GF-D8 (cell line): Measurements from ENCODE around the gene CTSC.

Experiments used
- DNase-seq: peaks from one replicate; lab custom pipeline; 2025; lab: John Stamatoyannopoulos, UW

CTSC gene

DNA sequence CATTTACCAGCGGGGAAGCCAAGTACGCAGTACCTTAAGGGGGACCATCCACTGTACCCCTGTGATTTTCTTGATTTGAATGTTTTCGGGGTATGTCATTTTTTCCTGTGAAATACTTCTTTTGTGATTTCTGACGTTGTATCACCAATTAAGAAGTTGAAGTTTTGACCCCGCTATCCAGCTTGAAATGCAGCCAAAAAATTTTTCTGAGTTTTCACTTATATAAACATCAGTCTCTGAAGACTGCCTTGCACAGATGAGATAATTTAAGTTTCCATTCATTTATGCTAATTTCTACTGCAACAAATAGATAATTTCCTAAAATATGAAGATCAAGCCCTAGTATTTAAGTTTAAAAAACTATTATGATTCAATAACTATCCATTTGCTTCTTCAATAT, 20.0 kb downstream of the CTSC start:
- no peak for DNase-seq

DNA sequence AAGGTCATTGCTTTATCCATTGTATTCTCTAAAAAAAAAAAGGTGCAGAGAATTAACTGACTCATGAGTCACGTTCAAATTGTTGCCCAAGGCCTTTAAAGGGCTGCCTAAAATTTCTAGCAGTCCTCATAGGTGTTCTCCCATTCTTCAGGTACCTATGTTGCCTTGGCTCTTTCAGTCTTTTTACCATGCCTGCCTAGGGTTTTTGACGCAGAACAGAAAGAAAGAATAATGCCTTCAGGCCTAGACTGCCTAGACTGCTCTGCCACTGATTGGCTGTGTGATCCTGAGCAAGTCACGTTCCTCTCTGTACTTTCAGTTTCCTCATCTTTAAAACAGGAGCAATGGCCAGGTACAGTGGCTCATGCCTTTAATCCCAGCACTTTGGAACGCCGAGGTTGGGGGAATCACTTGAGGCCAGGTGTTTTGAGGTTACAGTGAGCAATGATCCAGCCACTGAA, 21.5 kb downstream of the CTSC start:
- no peak for DNase-seq

DNA sequence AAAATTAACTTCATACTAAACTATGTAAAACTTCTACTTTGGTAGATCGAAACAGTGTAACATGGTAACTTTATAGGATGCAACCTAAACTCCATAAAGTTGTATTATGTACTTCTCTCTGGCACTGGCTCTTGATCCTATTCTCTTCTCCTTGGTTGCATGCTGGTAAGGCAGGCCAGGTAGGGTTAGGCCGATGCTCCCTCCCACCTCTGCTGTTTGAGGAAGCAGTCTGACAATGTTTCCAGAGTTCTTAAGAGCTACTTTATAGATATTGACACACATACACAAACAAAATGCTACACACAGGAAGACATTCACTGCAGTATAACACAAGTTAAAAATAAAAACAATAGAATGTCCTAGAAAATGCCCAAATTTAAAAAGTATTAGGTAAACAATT, 22.5 kb downstream of the CTSC start:
- no peak for DNase-seq

DNA sequence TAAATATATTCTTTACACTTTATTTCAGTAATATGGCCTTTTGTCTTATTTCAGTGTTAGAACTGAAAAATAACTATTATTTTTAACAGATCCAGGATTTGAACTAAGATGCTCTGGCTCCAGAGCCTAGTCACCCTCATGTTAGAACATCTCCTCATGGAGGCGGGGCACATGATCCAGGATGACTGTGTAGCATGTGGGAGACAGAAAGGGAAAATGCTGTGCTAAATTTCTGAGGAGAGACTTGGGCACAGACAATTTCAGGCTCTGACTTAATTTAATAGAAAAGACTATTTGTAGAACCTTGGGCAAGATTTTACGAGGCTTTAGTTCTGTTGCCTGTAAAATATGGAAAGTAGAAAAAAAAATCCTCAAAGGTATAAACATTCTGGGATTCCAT, 24.1 kb downstream of the CTSC start:
- no peak for DNase-seq

DNA sequence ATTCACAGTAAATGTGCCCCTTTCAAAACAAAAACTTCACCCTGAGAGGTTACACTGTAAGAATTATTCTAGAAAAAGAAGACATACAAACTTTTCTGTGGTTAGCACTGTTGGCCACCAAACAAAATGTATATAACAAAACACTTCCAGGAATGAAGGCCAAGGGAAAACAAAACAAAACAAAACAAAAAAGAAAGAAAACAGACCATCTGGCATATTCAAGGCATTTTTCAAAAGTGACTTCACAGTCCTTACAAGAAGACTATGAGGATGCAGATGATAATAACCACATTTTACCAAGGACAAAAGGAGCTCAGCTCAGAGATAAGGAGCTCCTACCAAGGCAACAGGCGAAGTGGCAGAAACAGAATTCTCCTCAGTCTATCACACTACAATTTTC, 24.9 kb downstream of the CTSC start:
- DNase-seq = no peak

DNA sequence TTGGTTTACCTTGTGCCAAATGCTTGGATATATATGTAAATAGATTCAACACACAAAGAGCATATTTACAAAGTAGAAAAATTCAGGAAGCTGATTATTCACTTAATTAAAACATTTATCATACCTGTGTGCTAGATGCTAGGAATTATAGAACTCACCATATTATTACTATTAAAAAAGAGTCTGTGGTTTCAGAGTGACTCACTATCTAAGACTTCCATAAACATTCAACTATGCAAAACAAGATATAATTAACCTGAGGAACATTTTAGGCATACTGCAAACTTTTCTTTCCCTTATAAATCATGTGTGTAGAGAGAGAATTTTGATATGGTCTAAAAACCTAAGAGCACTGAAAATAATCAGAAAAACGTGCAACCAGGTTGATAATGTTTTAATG, 27.3 kb downstream of the CTSC start:
- no peak for DNase-seq

DNA sequence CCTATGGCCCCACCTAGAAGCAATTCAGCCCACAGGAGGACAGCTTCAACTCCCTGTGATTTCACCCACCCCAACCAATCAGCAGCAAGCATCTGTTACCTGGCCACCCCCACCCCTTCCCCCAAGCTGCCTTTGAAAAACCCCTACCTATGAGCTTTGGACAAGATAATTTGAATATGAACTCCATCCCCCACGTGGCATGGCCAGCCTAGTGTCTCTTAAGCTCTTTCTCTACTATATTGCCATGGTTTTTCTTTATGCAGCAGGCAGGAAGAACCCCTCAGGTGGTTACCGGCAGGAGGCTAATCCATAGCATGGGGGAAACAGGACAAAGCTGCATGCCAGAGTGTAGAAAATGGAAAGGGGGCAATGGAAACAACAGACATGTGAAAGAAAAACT, 29.0 kb downstream of the CTSC start:
- DNase-seq = no peak

DNA sequence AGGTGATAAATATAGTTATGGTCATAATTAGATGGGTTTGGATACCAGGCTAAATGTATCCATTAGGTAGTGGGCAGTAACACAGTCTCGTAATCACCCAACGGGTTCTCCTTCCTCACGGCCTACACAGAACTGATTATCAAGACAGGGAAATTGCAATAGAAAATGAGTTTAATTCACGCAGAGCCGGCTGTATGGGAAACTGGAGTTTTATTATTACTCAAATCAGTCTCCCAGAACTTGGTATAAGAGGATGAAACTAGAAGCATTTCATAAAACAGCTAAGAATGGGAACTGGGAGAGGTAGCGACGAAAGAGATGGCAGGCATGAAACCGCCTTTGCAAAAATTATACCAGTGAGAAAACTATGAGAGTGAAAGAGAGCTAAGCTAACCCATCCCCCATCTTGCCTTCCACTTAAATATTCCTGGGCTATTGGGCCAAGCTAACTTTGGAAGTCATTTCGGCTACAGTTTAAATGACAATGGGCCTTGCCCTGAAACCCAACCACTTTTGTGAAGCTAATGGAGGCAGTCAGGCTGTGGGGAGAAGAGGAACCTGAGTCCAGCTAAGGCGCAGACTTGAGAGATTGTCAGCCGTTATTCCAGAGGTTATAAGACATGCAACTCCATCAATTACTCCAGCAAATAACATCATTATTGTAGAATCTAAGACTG, 29.6 kb downstream of the CTSC start:
- DNase-seq = no peak

DNA sequence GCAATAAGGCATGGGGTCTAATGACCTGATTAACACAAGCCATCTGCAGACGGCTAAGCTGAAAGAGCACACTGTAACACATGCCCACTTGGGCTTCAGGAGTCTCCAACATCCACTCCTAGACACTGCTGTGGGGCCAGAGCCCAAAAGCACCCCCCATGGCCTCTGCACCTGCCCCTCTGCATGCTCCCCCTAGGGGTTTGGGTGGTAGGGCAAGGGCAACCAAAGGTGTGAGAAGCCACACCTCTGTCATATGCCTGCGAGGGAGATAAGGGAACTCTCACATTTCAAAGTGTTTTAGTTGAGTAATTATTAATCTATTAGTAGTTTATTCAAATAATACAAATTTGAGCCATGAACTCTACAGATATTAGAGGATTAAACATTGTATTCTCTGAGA, 30.8 kb downstream of the CTSC start:
- DNase-seq = no peak

DNA sequence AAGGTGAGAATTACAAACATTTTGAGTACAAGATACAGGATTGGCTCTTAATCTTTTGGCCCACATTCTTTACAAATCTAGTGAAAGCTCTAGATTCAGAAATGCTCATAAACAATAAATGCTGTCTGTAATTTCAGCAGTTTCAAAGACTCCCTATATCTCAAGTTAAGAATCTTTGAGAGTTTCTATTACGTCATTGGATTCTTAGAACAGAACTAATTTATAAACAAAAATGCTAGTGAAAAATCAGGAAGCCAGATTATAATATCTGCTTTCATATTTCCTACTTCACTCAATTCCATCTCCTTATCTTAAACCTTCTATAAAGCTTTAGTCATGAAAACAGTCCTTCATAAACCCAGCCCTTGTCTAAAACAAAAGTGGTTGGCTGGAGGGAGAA, 32.1 kb downstream of the CTSC start:
- DNase-seq = no peak

DNA sequence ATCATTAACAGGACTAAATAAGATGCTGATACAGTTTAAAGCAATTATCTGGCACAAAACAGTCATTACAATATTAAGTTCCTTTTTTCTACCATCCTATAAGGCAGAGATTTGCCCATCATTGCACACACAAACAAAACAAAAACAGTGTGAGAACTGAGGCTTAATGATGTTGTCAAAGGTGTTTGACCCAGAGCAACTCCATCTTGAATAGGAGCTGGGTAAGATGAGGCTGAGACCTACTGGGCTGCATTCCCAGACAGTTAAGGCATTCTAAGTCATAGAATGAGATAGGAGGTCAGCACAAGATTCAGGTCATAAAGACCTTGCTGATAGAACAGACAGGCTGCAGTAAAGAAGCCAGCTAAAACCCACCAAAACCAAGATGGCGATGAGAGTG, 33.2 kb downstream of the CTSC start:
- DNase-seq = no peak

DNA sequence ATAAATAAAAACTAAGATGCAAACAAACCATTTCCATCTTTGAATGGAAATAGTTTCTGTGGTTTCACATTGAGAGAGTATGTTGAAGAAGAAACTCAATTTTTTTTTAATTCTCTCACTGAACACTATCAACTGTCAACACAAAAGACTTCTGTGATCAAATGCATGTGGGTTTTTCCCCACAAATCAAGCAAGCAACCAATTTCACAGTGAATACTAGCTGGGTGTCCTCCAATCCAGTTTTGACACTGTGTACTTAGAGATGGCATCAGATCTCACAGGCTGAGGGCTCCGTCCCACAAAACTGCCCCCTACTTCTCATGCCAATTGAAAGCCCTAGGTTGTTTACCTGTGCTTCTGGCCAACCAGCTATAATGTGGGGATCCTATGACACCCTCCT, 34.5 kb downstream of the CTSC start:
- DNase-seq = no peak

DNA sequence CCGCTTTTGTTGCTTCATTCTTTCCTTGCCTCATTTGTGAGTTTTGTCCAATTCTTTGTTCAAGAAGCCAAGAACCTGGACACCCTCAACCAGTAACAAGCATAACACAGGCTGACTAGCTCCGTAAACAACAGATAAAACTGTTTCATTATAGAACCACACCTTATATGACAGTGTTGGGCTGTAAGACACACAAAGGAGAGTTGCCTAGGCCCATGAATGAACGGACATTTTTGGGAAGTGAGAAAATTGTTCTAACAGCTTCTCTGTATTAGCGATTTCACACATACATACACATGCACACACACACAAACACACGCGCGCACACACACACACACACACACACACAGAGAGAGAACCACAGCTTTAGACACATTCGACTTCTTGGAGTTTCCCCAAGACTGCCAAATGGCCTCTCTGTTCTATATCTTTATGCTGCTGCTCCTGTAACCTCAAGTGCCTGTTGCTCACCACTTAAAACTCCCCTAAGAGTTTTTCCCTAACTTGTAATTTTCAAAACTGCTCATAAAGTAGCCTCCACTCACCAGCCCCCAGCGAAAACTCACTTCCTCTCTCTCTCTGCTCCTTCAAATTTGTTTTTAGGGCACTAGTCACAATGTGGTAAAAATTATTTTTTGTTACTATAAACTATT, 35.9 kb downstream of the CTSC start:
- DNase-seq = no peak

DNA sequence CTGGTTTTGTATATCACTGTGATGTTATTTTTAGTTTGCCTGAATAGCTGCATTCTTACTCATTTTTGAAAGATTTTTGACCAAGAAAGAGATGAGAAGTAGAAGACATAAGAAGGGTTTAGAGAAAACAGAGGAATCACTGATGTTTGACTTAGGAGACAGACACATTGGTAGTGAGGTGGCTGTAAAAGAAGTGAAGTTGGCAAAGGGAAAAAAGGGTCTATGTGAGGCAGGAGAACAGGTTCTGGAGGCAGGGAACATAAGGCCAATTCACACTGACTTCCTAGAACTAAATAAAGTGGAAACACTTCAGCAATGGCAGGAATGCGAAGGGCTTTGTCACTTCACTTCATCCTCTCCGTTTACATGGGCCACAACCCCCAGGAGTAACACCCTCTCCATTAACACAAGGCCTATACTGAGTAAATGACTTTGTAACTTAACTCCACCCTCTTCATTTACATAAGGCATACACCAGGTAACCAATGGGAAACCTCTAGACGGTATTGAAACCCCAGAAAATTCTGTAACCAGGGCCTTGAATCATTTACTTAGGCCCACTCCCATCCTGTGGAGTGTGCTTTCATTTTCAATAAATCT, 36.5 kb downstream of the CTSC start:
- no peak for DNase-seq

DNA sequence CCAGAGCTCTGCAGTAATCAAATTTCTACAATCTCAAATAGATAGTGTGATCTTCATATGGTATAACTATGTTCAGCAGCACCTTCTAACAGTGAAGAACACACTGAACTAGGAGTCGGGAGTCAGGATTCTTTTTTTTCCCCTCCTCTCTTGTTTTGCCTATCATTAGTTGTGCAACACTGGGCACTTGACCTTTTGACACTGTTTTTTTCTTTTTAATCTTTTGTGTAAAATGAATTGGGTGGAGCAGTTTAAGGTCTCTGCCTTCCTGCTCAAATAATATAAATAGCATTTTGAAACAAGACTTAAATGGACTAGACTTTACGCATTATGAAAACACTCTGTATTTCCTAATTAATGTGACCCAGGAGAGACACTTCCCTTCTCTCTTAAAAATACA, 39.7 kb downstream of the CTSC start:
- DNase-seq = no peak

DNA sequence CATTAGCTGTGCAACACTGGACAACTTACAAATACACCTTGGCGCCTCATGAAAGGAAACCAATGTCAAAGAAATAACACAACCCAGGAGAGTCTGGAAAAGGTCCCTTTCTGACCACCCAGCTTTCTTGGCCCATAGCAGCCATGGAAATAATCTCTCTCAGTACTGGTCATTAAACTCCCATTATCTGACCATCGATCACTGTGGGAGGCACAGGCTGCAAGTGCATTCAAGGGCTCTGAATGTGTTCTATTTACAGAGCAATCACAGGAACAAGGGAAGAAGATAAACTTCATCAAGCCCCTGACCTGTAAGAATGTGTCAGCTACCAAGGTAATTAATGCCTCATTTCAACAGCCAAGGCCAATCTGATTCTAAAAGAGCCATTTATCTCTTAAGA, 40.1 kb downstream of the CTSC start:
- no peak for DNase-seq

DNA sequence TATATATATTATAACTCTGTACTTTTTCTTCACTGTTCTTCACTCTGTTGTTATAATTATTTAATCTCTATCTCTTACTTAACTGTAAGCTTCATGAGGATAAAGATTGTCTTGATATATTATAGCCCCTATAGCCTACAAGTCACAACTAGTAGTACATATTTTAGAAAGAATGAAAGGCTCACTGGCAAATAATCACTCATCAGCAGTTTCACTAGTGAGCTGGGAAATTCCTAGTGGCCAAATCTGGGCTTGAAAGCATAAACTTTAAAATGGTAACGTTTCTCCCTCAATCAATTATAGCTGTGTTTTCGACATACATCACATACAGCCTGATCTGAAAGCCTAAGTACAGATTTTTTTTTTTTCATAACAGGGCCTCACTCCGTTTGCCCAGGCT, 42.5 kb downstream of the CTSC start:
- no peak for DNase-seq

DNA sequence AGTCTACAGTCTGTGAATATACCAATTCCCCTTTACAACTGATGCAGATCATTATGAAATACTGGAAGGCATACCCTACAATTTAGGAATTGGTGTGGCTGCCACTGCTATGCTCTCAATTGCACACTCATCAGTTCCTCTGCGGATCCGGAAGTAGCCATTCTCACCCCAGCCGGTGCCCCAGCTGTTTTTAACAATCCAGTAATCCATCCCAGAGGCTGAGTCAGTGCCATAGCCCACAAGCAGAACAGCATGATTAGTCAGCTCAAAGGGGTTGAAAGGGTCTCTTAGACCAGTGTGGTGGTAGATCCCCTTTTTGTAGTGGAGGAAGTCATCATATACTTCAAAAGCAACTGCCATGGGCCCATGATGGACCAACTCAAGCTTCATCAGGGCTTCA, 43.6 kb downstream of the CTSC start:
- DNase-seq = no peak

DNA sequence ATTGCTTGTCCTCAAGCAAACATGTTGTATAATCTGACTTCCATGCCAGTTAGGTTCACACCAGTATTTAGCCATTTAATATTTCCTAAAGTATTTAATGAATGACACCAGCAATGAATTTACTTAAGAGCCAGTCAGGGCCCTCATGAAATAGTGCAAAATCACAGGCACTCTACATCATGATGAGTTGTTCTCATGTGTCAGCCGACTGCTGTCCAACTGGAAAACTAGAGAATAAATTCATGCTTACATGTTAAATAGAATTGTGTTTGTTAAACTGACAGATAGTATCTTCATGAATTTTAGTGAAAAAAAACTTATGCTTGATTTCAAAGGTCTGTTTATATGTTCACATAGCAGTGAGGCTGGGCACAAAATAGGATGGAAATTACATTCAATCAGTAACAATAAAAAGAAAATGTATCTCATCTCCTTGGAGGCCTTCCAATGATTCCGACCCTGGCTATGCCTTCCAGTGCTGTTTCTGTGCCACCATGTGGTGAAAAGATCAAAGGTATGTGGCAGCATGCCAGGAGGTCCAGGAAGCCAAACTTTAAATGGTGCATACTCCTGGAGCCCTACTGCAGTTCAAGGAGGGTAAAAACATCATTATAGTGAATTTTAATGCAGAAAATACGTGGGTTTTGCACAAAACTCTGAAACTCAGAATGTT, 45.2 kb downstream of the CTSC start:
- no peak for DNase-seq

DNA sequence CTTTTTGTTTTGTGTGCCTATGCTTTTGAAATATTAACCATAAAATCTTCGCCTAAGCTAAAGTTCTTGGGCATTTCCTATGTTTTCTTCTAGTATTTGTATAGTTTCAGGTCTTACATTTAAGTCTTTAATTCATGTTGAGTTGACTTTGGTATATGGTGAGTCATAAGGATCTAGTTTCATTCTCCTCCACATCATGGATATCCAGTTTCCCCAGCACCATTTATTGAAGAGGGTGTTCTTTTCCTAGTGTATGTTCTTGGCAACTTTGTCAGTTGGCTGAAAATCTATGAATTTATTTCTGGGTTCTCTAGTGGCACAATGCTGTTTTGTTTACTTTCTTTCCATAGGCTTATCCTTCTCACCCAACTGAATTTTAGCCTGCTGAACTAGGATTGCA, 49.0 kb downstream of the CTSC start:
- DNase-seq = no peak

DNA sequence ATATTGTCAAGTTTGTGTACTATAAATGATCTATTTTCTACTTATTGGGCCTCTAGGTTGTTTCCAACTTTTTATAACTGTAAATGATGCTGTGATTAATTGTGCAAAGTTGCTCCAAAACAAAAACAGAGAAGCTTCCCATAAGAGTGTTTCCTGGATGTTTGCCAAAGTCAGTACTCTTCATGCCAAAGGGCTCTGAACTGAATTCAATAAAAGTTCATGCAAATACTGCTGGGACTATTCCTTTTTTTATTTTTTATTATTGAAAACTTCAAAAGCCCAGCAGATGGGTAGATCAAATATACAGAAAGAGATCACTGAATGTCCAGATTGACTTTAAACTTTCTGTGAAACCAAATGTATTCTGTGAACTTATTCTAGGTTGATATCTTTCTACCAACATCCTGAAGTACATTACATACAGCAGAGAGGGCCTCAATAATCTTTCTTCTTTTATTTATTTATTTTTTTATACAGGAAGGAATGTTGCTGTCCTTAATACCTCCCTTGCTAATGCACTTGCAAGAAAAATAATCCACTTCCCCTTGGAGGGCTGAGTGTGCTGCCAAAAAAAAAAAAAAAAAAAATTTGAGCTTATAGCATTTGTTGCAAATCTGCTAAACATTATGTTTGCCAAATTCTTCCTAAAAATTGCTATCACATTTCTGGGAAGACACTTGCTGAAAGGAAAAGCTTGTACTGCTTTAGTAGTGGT, 53.0 kb downstream of the CTSC start:
- DNase-seq = no peak

DNA sequence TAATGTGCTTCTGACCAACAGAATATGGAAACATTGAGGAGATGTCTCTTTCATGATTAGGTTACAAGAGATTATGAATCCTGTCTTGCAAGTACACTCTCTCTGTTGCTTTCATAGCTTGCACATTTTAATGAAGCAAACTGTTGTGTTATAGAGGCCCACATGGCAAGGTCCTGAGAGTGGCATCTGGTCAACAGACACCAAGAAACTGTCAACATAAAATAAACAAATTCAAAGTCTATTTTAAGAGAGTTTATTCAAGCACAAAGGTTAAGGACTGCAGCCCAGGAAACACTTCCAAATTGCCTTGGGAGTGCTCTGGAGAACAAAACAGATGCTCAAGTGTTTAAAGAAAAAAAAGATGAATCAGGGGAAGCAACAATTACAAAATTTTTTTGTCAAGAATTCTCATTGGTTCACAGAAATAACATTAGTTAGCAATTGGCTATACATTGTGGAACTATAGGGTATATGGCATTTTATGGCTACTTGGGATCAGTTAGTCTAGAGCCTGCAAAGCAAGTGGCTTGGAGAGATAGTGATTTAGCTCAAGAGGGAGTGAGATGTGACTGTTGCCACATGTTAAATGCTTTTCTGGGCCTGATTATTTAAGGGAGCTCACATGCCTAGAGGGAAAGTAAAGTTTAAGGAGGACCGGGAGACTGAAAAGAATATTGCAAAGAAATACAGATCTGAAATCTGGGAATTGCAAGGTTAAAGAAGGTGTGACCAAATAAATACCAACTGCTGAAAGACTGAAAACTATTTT, 54.6 kb downstream of the CTSC start:
- no peak for DNase-seq
